ENCODE data around the gene SLC1A7.

Gene SLC1A7

GRCh38 chr1:53051676-53052075, 90.8 kb downstream of the SLC1A7 start:
- FAIRE-seq, result no peak
- TF ChIP-seq TAF1 (IDR thresholded peaks at IDR 0.05; ENCODE audit: borderline replicate concordance, low read depth, low read length) (no peak), POLR2AphosphoS5 (IDR thresholded peaks at IDR 0.05; ENCODE audit: low read depth, low read length) (no peak), POLR2A (IDR thresholded peaks at IDR 0.05; ENCODE audit: low read depth, low read length) (no peak)

GRCh38 chr1:53050310-53050709, 92.1 kb downstream of the SLC1A7 start:
- DNase-seq (ENCODE audit: insufficient read length), result no peak
- TF ChIP-seq TAF1 (IDR thresholded peaks at IDR 0.05; ENCODE audit: borderline replicate concordance, low read depth, low read length), result no peak
- no peak for TF ChIP-seq POLR2AphosphoS5 (IDR thresholded peaks at IDR 0.05; ENCODE audit: low read depth, low read length)
- no peak for TF ChIP-seq POLR2A (IDR thresholded peaks at IDR 0.05; ENCODE audit: low read depth, low read length)
- no peak for FAIRE-seq

More at GRCh38 chr1:53051676-53052075, 90.8 kb downstream of the SLC1A7 start:
- no peak for DNase-seq (ENCODE audit: insufficient read length)

- no peak for TF ChIP-seq POLR2AphosphoS5 (IDR thresholded peaks at IDR 0.05; ENCODE audit: low read depth, low read length)
- no peak for TF ChIP-seq TAF1 (IDR thresholded peaks at IDR 0.05; ENCODE audit: borderline replicate concordance, low read depth, low read length)
- TF ChIP-seq POLR2A (IDR thresholded peaks at IDR 0.05; ENCODE audit: low read depth, low read length), result no peak
- no peak for FAIRE-seq
- no peak for DNase-seq (ENCODE audit: insufficient read length)
These were observed 92.9 kb downstream of the SLC1A7 start for GRCh38 chr1:53049574-53049967.

- DNase-seq (ENCODE audit: insufficient read length) (no peak), FAIRE-seq (no peak)
- TF ChIP-seq POLR2A (IDR thresholded peaks at IDR 0.05; ENCODE audit: low read depth, low read length), result no peak
- TF ChIP-seq POLR2AphosphoS5 (IDR thresholded peaks at IDR 0.05; ENCODE audit: low read depth, low read length), result no peak
- no peak for TF ChIP-seq TAF1 (IDR thresholded peaks at IDR 0.05; ENCODE audit: borderline replicate concordance, low read depth, low read length)
These were observed 93.4 kb downstream of the SLC1A7 start for GRCh38 chr1:53048960-53049573.

- FAIRE-seq (no peak), DNase-seq (ENCODE audit: insufficient read length) (no peak)
- TF ChIP-seq POLR2AphosphoS5 (IDR thresholded peaks at IDR 0.05; ENCODE audit: low read depth, low read length), result no peak
- no peak for TF ChIP-seq POLR2A (IDR thresholded peaks at IDR 0.05; ENCODE audit: low read depth, low read length)
- no peak for TF ChIP-seq TAF1 (IDR thresholded peaks at IDR 0.05; ENCODE audit: borderline replicate concordance, low read depth, low read length)
These were observed 94.4 kb downstream of the SLC1A7 start for GRCh38 chr1:53047737-53048736.

- FAIRE-seq (no peak), DNase-seq (ENCODE audit: insufficient read length) (no peak)
- TF ChIP-seq TAF1 (IDR thresholded peaks at IDR 0.05; ENCODE audit: borderline replicate concordance, low read depth, low read length) (no peak), POLR2AphosphoS5 (IDR thresholded peaks at IDR 0.05; ENCODE audit: low read depth, low read length) (no peak), POLR2A (IDR thresholded peaks at IDR 0.05; ENCODE audit: low read depth, low read length) (no peak)
These were observed 95.5 kb downstream of the SLC1A7 start for GRCh38 chr1:53046930-53047329.

- FAIRE-seq (no peak), DNase-seq (ENCODE audit: insufficient read length) (no peak)
- TF ChIP-seq TAF1 (IDR thresholded peaks at IDR 0.05; ENCODE audit: borderline replicate concordance, low read depth, low read length) (no peak), POLR2AphosphoS5 (IDR thresholded peaks at IDR 0.05; ENCODE audit: low read depth, low read length) (no peak), POLR2A (IDR thresholded peaks at IDR 0.05; ENCODE audit: low read depth, low read length) (no peak)
These were observed 97.5 kb downstream of the SLC1A7 start for GRCh38 chr1:53044926-53045325.

GRCh38 chr1:53043271-53043670, 99.2 kb downstream of the SLC1A7 start:
- FAIRE-seq, result no peak
- TF ChIP-seq TAF1 (IDR thresholded peaks at IDR 0.05; ENCODE audit: borderline replicate concordance, low read depth, low read length) (no peak), POLR2AphosphoS5 (IDR thresholded peaks at IDR 0.05; ENCODE audit: low read depth, low read length) (no peak), POLR2A (IDR thresholded peaks at IDR 0.05; ENCODE audit: low read depth, low read length) (no peak)
- no peak for DNase-seq (ENCODE audit: insufficient read length)

- FAIRE-seq (no peak), DNase-seq (ENCODE audit: insufficient read length) (no peak)
- no peak for TF ChIP-seq TAF1 (IDR thresholded peaks at IDR 0.05; ENCODE audit: borderline replicate concordance, low read depth, low read length)
- no peak for TF ChIP-seq POLR2A (IDR thresholded peaks at IDR 0.05; ENCODE audit: low read depth, low read length)
- TF ChIP-seq POLR2AphosphoS5 (IDR thresholded peaks at IDR 0.05; ENCODE audit: low read depth, low read length), result no peak
These were observed 103.9 kb downstream of the SLC1A7 start for GRCh38 chr1:53038566-53038965.
